GM12878 (cell line): ENCODE data around the gene ERCC3.

Source experiments
- CBFB ChIP-seq: IDR thresholded peaks from 2 replicates; pipeline ENCODE4 v1.6.1; 2016; ENCODE audit warnings: antibody characterized with exemption, low read depth
- CEBPB ChIP-seq, 2 experiments: fragments of 150-350 bp in 1 of 2; IDR thresholded peaks; 2 replicates each; pipeline ENCODE4 v1.6.1; 2012 to 2014; ENCODE audit warnings: low read depth in 2 of 2, low read length in 2 of 2, borderline replicate concordance in 1 of 2, inconsistent platforms in 1 of 2
- CTCF ChIP-seq, 3 experiments: IDR thresholded peaks in 2 of 3; conservative IDR thresholded peaks in 1 of 3; 2 replicates each; pipeline ENCODE4 v1.5.1; 2011; ENCODE audit warnings: low read depth in 3 of 3, low read length in 3 of 3, mild to moderate bottlenecking in 3 of 3, control low read depth in 2 of 3, moderate library complexity in 2 of 3, inconsistent platforms in 1 of 3, mixed read lengths in 1 of 3; ENCODE audit not compliant: control insufficient read depth in 2 of 3, insufficient read depth in 1 of 3; ENCODE audit errors: extremely low read depth in 1 of 3
- EP300 ChIP-seq, 2 experiments: fragments of 150-350 bp in 1 of 2; IDR thresholded peaks; 2 replicates each; pipeline ENCODE4 v1.6.1; 2011 to 2012; ENCODE audit warnings: low read depth in 2 of 2, low read length in 2 of 2, borderline replicate concordance in 1 of 2, improper control_type of control experiment in 1 of 2, inconsistent platforms in 1 of 2; ENCODE audit not compliant: control insufficient read depth in 1 of 2
- MTA3 ChIP-seq: IDR thresholded peaks from 2 replicates; pipeline ENCODE4 v1.6.1; 2012; ENCODE audit warnings: low read length, inconsistent platforms, borderline replicate concordance
- NFYB ChIP-seq: IDR thresholded peaks from 2 replicates; pipeline ENCODE4 v1.6.1; 2011; ENCODE audit warnings: low read depth, mild to moderate bottlenecking, low read length, improper control_type of control experiment, moderate library complexity; ENCODE audit not compliant: insufficient read depth
- POLR2A ChIP-seq: IDR thresholded peaks from 2 replicates; pipeline ENCODE4 v1.6.1; 2011; ENCODE audit warnings: low read depth, mild to moderate bottlenecking, low read length
- POLR2AphosphoS5 ChIP-seq: IDR thresholded peaks from 2 replicates; pipeline ENCODE4 v1.6.1; 2011; ENCODE audit warnings: mild to moderate bottlenecking, low read length, inconsistent platforms
- SUZ12 ChIP-seq: fragments of 200-600 bp; sonication (generic); IDR thresholded peaks from one replicate; pipeline ENCODE4 v1.6.1; 2018; ENCODE audit warnings: antibody characterized with exemption, mild to moderate bottlenecking; ENCODE audit not compliant: unreplicated experiment
- TCF12 ChIP-seq: IDR thresholded peaks from 2 replicates; pipeline ENCODE4 v1.6.1; 2011; ENCODE audit warnings: low read depth, mild to moderate bottlenecking, low read length
- YBX1 ChIP-seq: fragments of 450-650 bp; IDR thresholded peaks from 2 replicates; pipeline ENCODE4 v1.6.1; 2016; ENCODE audit warnings: antibody characterized with exemption
- ZNF274 ChIP-seq: IDR thresholded peaks from one replicate; pipeline ENCODE4 v1.8.0; 2011; ENCODE audit not compliant: insufficient read length, insufficient read depth

GRCh38 chr2:127309468-127309867 lies 15.5 kb upstream of the ERCC3 start:
- TF ChIP-seq ZNF274, result no peak
- TF ChIP-seq POLR2A, result no peak
- TF ChIP-seq EP300 (IDR thresholded peaks at IDR 0.05; ENCODE audit: borderline replicate concordance in 1 of 2, control insufficient read depth in 1 of 2, low read depth in 2 of 2, low read length in 2 of 2), result no peak
- TF ChIP-seq CEBPB (IDR thresholded peaks at IDR 0.05; ENCODE audit: borderline replicate concordance in 1 of 2, low read depth in 2 of 2, low read length in 2 of 2), result no peak
- TF ChIP-seq POLR2AphosphoS5, result no peak
- no peak for TF ChIP-seq YBX1
- TF ChIP-seq TCF12, result no peak
- no peak for TF ChIP-seq CTCF (IDR thresholded peaks at IDR 0.05 in 2 of 3, conservative IDR thresholded peaks at IDR 0.05 in 1 of 3; ENCODE audit: control insufficient read depth in 2 of 3, extremely low read depth in 1 of 3, insufficient read depth in 1 of 3, low read depth in 3 of 3, low read length in 3 of 3)
- TF ChIP-seq NFYB, result no peak
- no peak for TF ChIP-seq SUZ12
- no peak for TF ChIP-seq MTA3
- TF ChIP-seq CBFB, result no peak
